ENCODE results near the gene HACL1. TPM values are rescaled to one million over a fixed set of nuclear protein-coding genes. Genes with fewer than 3 reads are reported as not detected.

The HACL1 gene
- total and polyA plus RNA-seq, 10 of the 15 experiments (the other 5 are each of a cell fraction or from before 2014, with no cell fraction given), result 19.4 to 48.7 (median 30.1) TPM

GRCh38 chr3:15638891-15639262 lies 37.5 kb upstream of the HACL1 start (continued):
- no peak for TF ChIP-seq KAT2A (conservative IDR thresholded peaks at IDR 0.05; ENCODE audit: control insufficient read depth, low read depth, low read length)
- TF ChIP-seq ZNF384 (IDR thresholded peaks at IDR 0.05; ENCODE audit: borderline replicate concordance, low read depth, low read length), result no peak
- no peak for TF ChIP-seq BCL3 (IDR thresholded peaks at IDR 0.05; ENCODE audit: borderline replicate concordance, insufficient read depth, low read depth, low read length, poor library complexity, severe bottlenecking)
- TF ChIP-seq CHD4 (IDR thresholded peaks at IDR 0.05), result no peak
- TF ChIP-seq TCF3 (IDR thresholded peaks at IDR 0.05; ENCODE audit: borderline replicate concordance, insufficient read depth, low read depth, low read length), result no peak
- TF ChIP-seq, protein P1, sequence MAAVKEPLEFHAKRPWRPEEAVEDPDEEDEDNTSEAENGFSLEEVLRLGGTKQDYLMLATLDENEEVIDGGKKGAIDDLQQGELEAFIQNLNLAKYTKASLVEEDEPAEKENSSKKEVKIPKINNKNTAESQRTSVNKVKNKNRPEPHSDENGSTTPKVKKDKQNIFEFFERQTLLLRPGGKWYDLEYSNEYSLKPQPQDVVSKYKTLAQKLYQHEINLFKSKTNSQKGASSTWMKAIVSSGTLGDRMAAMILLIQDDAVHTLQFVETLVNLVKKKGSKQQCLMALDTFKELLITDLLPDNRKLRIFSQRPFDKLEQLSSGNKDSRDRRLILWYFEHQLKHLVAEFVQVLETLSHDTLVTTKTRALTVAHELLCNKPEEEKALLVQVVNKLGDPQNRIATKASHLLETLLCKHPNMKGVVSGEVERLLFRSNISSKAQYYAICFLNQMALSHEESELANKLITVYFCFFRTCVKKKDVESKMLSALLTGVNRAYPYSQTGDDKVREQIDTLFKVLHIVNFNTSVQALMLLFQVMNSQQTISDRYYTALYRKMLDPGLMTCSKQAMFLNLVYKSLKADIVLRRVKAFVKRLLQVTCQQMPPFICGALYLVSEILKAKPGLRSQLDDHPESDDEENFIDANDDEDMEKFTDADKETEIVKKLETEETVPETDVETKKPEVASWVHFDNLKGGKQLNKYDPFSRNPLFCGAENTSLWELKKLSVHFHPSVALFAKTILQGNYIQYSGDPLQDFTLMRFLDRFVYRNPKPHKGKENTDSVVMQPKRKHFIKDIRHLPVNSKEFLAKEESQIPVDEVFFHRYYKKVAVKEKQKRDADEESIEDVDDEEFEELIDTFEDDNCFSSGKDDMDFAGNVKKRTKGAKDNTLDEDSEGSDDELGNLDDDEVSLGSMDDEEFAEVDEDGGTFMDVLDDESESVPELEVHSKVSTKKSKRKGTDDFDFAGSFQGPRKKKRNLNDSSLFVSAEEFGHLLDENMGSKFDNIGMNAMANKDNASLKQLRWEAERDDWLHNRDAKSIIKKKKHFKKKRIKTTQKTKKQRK (IDR thresholded peaks at IDR 0.05; ENCODE audit: low read depth, low read length), result no peak
- TF ChIP-seq USF1 (IDR thresholded peaks at IDR 0.05; ENCODE audit: borderline replicate concordance, extremely low read length, insufficient read depth, low read depth, low read length), result no peak
- no peak for TF ChIP-seq TAF1 (IDR thresholded peaks at IDR 0.05; ENCODE audit: borderline replicate concordance, low read depth, low read length)
- TF ChIP-seq GATAD2B (conservative IDR thresholded peaks at IDR 0.05; ENCODE audit: low read depth), result no peak
- peak in 1 of 2 experiments; percentile 82; a peak in 1 of 4 replicates for TF ChIP-seq ETV6 (conservative IDR thresholded peaks at IDR 0.05 in 1 of 2, IDR thresholded peaks at IDR 0.05 in 1 of 2; ENCODE audit: borderline replicate concordance in 1 of 2, low read depth in 1 of 2)
- peak; percentile 76; the same call in 1 of the 2 replicates for TF ChIP-seq FOXM1 (IDR thresholded peaks at IDR 0.05; ENCODE audit: low read depth, low read length)
- TF ChIP-seq MTA3 (IDR thresholded peaks at IDR 0.05; ENCODE audit: borderline replicate concordance, low read length), result no peak
- TF ChIP-seq POLR2AphosphoS2 (IDR thresholded peaks at IDR 0.05; ENCODE audit: low read depth, low read length), result no peak
- no peak for TF ChIP-seq HCFC1 (IDR thresholded peaks at IDR 0.05; ENCODE audit: low read length)
- no peak for TF ChIP-seq KLF5 (IDR thresholded peaks at IDR 0.05; ENCODE audit: partially characterized antibody)
- no peak for TF ChIP-seq RB1 (IDR thresholded peaks at IDR 0.05; ENCODE audit: borderline replicate concordance)
- TF ChIP-seq MEF2A (IDR thresholded peaks at IDR 0.05; ENCODE audit: insufficient read depth, low read depth, low read length), result no peak
- peak; percentile 63 for TF ChIP-seq RELA (IDR thresholded peaks at IDR 0.05; ENCODE audit: borderline replicate concordance, partially characterized antibody)
- TF ChIP-seq TARDBP (IDR thresholded peaks at IDR 0.05; ENCODE audit: borderline replicate concordance), result no peak
- TF ChIP-seq CREM (IDR thresholded peaks at IDR 0.05; ENCODE audit: low read depth), result peak; percentile 85
- TF ChIP-seq USF2 (IDR thresholded peaks at IDR 0.05; ENCODE audit: borderline replicate concordance, low read depth, low read length), result no peak

Measured in GM12878 (cell line).